HepG2 (cell line): ENCODE measurements around the gene INO80E. TPM values are rescaled to one million over a fixed set of nuclear protein-coding genes. Genes with fewer than 3 reads are reported as not detected.

Experiments used
- DR1 ChIP-seq: sonication (generic); formaldehyde crosslinking; IDR thresholded peaks from 2 replicates; pipeline ENCODE4 v1.8.0; 2021; ENCODE audit warnings: mild to moderate bottlenecking, missing genetic modification reagents, inconsistent platforms
- GPN1 ChIP-seq: sonication (generic); formaldehyde crosslinking; IDR thresholded peaks from 2 replicates; pipeline ENCODE4 v1.5.1; 2020; ENCODE audit warnings: missing genetic modification reagents, borderline replicate concordance
- JUND ChIP-seq: sonication (generic); formaldehyde crosslinking; IDR thresholded peaks from 2 replicates; pipeline ENCODE4 v1.8.0; 2022; ENCODE audit warnings: mild to moderate bottlenecking, missing genetic modification reagents
- NCOA5 ChIP-seq: sonication (generic); formaldehyde crosslinking; IDR thresholded peaks from 2 replicates; pipeline ENCODE4 v1.4.0; 2020; ENCODE audit warnings: missing genetic modification reagents
- RBM39 ChIP-seq: fragments of 200-400 bp; formaldehyde crosslinking; IDR thresholded peaks from one replicate; pipeline ENCODE4 v1.6.1; 2018; ENCODE audit warnings: antibody characterized with exemption, mild to moderate bottlenecking, low read depth, low read length; ENCODE audit not compliant: poor library complexity, severe bottlenecking
- SETDB1 ChIP-seq: sonication (generic); formaldehyde crosslinking; IDR thresholded peaks from 2 replicates; pipeline ENCODE4 v1.5.1; 2020; ENCODE audit warnings: missing genetic modification reagents, mild to moderate bottlenecking, borderline replicate concordance
- TAF1 ChIP-seq: sonication (generic); formaldehyde crosslinking; IDR thresholded peaks from 2 replicates; pipeline ENCODE4 v1.4.0; 2020; ENCODE audit warnings: missing genetic modification reagents
- TCF7 ChIP-seq: sonication (generic); IDR thresholded peaks from 2 replicates; pipeline ENCODE4 v1.6.1; 2016; ENCODE audit warnings: antibody characterized with exemption, low read depth
- ZBTB46 ChIP-seq: sonication (generic); formaldehyde crosslinking; IDR thresholded peaks from 2 replicates; pipeline ENCODE4 v1.4.0; 2020; ENCODE audit warnings: mild to moderate bottlenecking, missing genetic modification reagents, borderline replicate concordance
- ZNF143 ChIP-seq: sonication (generic); formaldehyde crosslinking; IDR thresholded peaks from 2 replicates; pipeline ENCODE4 v1.4.0; 2020; ENCODE audit warnings: missing genetic modification reagents
- ZNF234 ChIP-seq: sonication (generic); formaldehyde crosslinking; conservative IDR thresholded peaks from 2 replicates; pipeline ENCODE4 v1.5.1; 2020; ENCODE audit warnings: mild to moderate bottlenecking, missing genetic modification reagents
- ZNF589 ChIP-seq: sonication (generic); formaldehyde crosslinking; conservative IDR thresholded peaks from 2 replicates; pipeline ENCODE4 v1.8.0; 2022; ENCODE audit warnings: mild to moderate bottlenecking, moderate library complexity, missing genetic modification reagents
- ZNF709 ChIP-seq: sonication (generic); formaldehyde crosslinking; IDR thresholded peaks from 2 replicates; pipeline ENCODE4 v1.5.0; 2020; ENCODE audit warnings: mild to moderate bottlenecking, missing genetic modification reagents
- ZNF724P ChIP-seq: sonication (generic); formaldehyde crosslinking; IDR thresholded peaks from 2 replicates; pipeline ENCODE4 v1.8.0; 2022; ENCODE audit warnings: missing genetic modification reagents, borderline replicate concordance
- polyA plus RNA-seq, 8 experiments: library from polyadenylated mRNA; depleted of rRNA in 3 of 8; stranded (reverse) in 7 of 8; unstranded in 1 of 8; fragments of >200 nt; fragmentation: Illumina TruSeq in 4 of 8; extraction: Trizol in 4 of 8; gene quantifications; 2 replicates each; pipeline versions ENCODE4 v1.2.1 to v1.2.3, GENCODE V29; 2011 to 2016; ENCODE audit warnings: low read depth in 4 of 8, missing spikeins in 1 of 8, mixed read lengths in 1 of 8; ENCODE audit not compliant: insufficient read depth in 1 of 8
- total RNA-seq, 5 experiments: library from RNA; depleted of rRNA; stranded (reverse); fragments of >200 nt; fragmentation: Illumina TruSeq; extraction: Trizol; gene quantifications; 2 replicates each; pipeline ENCODE4 v1.2.3, GENCODE V29; 2016; ENCODE audit warnings: low read depth in 1 of 5
- TF ChIP-seq, protein P1 (sequence below): sonication (generic); formaldehyde crosslinking; IDR thresholded peaks from one replicate; pipeline ENCODE4 v1.5.1; 2020; ENCODE audit warnings: mild to moderate bottlenecking, missing genetic modification reagents; ENCODE audit errors: not compliant biosample characterization
- TF ChIP-seq, protein P2 (sequence below): sonication (generic); formaldehyde crosslinking; IDR thresholded peaks from 2 replicates; pipeline ENCODE4 v1.8.1; 2022; ENCODE audit warnings: low read depth, mild to moderate bottlenecking, missing genetic modification reagents
- TF ChIP-seq, protein P3 (sequence below): sonication (generic); formaldehyde crosslinking; IDR thresholded peaks from 2 replicates; pipeline ENCODE4 v1.4.0; 2020; ENCODE audit warnings: mild to moderate bottlenecking, missing genetic modification reagents

Gene INO80E
- total and polyA plus RNA-seq, 2 of the 13 experiments (the other 11 are each of a cell fraction or from before 2014, with no cell fraction given): 25.8 to 45.6 TPM

DNA sequence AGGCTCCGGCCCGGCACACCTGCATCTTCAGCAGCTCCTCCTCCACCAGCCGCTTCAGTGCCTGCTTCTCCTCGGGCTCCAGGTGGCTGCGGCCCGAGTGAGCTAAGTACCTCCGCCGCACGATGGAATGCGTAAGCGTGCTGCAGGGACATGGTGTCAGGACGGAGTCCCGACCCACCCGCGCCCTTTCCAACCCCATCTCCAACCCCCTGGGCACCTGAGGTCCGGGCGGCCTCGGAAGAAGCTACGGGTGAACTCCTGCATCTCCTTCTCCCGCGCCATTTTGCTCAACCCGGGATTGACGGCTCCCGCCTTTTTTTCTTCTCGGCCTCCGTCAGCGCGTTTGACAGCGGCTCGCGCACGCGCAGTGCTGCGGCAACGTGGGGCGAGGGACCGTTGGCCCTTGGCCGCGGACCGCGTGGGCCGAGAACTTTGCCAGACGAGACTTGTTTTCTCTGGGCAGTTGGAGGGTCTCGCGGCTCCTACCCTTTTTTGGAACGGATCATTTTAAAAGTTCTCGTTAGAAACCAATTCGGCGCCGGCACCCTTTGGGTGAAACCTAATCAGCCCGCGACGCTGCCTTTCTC, 624 bp upstream of the INO80E start, which contains the start of gene HIRIP3 (continued):
- TF ChIP-seq, protein P1, sequence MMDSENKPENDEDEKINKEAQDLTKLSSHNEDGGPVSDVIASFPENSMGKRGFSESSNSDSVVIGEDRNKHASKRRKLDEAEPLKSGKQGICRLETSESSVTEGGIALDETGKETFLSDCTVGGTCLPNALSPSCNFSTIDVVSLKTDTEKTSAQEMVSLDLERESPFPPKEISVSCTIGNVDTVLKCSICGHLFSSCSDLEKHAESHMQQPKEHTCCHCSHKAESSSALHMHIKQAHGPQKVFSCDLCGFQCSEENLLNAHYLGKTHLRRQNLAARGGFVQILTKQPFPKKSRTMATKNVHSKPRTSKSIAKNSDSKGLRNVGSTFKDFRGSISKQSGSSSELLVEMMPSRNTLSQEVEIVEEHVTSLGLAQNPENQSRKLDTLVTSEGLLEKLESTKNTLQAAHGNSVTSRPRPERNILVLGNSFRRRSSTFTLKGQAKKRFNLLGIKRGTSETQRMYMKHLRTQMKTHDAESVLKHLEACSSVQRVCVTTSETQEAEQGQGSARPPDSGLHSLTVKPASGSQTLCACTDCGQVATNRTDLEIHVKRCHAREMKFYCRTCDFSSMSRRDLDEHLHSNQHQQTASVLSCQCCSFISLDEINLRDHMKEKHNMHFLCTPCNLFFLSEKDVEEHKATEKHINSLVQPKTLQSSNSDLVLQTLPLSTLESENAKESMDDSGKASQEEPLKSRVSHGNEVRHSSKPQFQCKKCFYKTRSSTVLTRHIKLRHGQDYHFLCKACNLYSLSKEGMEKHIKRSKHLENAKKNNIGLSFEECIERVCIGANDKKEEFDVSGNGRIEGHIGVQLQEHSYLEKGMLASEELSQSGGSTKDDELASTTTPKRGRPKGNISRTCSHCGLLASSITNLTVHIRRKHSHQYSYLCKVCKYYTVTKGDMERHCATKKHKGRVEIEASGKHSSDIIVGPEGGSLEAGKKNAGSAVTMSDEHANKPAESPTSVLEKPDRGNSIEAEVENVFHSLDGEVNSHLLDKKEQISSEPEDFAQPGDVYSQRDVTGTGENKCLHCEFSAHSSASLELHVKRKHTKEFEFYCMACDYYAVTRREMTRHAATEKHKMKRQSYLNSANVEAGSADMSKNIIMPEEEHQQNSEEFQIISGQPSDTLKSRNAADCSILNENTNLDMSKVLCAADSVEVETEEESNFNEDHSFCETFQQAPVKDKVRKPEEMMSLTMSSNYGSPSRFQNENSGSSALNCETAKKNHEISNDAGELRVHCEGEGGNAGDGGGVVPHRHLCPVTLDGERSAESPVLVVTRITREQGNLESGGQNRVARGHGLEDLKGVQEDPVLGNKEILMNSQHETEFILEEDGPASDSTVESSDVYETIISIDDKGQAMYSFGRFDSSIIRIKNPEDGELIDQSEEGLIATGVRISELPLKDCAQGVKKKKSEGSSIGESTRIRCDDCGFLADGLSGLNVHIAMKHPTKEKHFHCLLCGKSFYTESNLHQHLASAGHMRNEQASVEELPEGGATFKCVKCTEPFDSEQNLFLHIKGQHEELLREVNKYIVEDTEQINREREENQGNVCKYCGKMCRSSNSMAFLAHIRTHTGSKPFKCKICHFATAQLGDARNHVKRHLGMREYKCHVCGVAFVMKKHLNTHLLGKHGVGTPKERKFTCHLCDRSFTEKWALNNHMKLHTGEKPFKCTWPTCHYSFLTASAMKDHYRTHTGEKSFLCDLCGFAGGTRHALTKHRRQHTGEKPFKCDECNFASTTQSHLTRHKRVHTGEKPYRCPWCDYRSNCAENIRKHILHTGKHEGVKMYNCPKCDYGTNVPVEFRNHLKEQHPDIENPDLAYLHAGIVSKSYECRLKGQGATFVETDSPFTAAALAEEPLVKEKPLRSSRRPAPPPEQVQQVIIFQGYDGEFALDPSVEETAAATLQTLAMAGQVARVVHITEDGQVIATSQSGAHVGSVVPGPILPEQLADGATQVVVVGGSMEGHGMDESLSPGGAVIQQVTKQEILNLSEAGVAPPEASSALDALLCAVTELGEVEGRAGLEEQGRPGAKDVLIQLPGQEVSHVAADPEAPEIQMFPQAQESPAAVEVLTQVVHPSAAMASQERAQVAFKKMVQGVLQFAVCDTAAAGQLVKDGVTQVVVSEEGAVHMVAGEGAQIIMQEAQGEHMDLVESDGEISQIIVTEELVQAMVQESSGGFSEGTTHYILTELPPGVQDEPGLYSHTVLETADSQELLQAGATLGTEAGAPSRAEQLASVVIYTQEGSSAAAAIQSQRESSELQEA (CRISPR knock-in tag): no peak
- TF ChIP-seq ZNF143 (CRISPR knock-in tag) (no peak), ZNF724P (CRISPR knock-in tag) (no peak), GPN1 (CRISPR knock-in tag) (peak; percentile 85; the same call in 1 of the 2 replicates), TAF1 (CRISPR knock-in tag) (no peak), TCF7 (no peak), ZNF709 (CRISPR knock-in tag) (peak; percentile 89; the same call in 1 of the 2 replicates), DR1 (CRISPR knock-in tag) (no peak), ZNF234 (CRISPR knock-in tag) (no peak), JUND (0 out of 2 replicates have a peak, but pooled peaks have one; percentile 47), ZBTB46 (no peak; the same call in none of the 2 replicates), ZNF589 (CRISPR knock-in tag) (peak; percentile 60; the same call in 1 of the 2 replicates), NCOA5 (CRISPR knock-in tag) (no peak), SETDB1 (CRISPR knock-in tag) (no peak), RBM39 (peak; percentile 49)
- TF ChIP-seq, protein P2, sequence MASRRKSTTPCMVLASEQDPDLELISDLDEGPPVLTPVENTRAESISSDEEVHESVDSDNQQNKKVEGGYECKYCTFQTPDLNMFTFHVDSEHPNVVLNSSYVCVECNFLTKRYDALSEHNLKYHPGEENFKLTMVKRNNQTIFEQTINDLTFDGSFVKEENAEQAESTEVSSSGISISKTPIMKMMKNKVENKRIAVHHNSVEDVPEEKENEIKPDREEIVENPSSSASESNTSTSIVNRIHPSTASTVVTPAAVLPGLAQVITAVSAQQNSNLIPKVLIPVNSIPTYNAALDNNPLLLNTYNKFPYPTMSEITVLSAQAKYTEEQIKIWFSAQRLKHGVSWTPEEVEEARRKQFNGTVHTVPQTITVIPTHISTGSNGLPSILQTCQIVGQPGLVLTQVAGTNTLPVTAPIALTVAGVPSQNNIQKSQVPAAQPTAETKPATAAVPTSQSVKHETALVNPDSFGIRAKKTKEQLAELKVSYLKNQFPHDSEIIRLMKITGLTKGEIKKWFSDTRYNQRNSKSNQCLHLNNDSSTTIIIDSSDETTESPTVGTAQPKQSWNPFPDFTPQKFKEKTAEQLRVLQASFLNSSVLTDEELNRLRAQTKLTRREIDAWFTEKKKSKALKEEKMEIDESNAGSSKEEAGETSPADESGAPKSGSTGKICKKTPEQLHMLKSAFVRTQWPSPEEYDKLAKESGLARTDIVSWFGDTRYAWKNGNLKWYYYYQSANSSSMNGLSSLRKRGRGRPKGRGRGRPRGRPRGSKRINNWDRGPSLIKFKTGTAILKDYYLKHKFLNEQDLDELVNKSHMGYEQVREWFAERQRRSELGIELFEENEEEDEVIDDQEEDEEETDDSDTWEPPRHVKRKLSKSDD (CRISPR knock-in tag): no peak
- TF ChIP-seq, protein P3, sequence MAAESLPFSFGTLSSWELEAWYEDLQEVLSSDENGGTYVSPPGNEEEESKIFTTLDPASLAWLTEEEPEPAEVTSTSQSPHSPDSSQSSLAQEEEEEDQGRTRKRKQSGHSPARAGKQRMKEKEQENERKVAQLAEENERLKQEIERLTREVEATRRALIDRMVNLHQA (CRISPR knock-in tag): no peak
